ENCODE results near the gene MIDN.
"Not testable (repeated sequence)": the region's sequence is repeated elsewhere in the genome, so short reads cannot be mapped to it uniquely, and the experiment has no call there.

- not testable (repeated sequence) for TF ChIP-seq CTCF (conservative IDR thresholded peaks at IDR 0.05 in 1 of 2, IDR thresholded peaks at IDR 0.05 in 1 of 2; ENCODE audit: extremely low read depth in 1 of 2, insufficient read depth in 1 of 2, low read depth in 1 of 2, low read length in 2 of 2); EZH2 (IDR thresholded peaks at IDR 0.05; ENCODE audit: borderline replicate concordance, low read length)
Measured at GRCh38 chr19:1200614-1201013, 47.8 kb upstream of the MIDN start.

Data from mammary epithelial cell (primary cell).